ES-I3 (cell line): Measurements from ENCODE around the gene SLC6A9.

ENCODE experiments used
- H3K36me3 ChIP-seq: 2 replicates; pipeline ENCODE4 v1.6.1; 2013; ENCODE audit warnings: mild to moderate bottlenecking, low read length, control low read depth, moderate library complexity; ENCODE audit not compliant: insufficient read depth
- H3K4me1 ChIP-seq: 2 replicates; pipeline ENCODE4 v1.6.1; 2013; ENCODE audit warnings: mild to moderate bottlenecking, control low read depth, low read length; ENCODE audit not compliant: insufficient read depth
- H3K9ac ChIP-seq: 2 replicates; pipeline ENCODE4 v1.6.1; 2013; ENCODE audit warnings: low read depth, mild to moderate bottlenecking, low read length, moderate library complexity
- H3K9me3 ChIP-seq: 2 replicates; pipeline ENCODE4 v1.6.1; 2013; ENCODE audit warnings: mild to moderate bottlenecking, low read length, moderate library complexity; ENCODE audit not compliant: control insufficient read depth, insufficient read depth

SLC6A9 gene

GRCh38 chr1:44027320-44027719 lies 3.9 kb downstream of the SLC6A9 start:
- Histone ChIP-seq H3K9me3 (no peaks in the 10 kb centered on the region), H3K4me1 (peaks cover 13% of the 10 kb centered on the region), H3K36me3 (no peaks in the 10 kb centered on the region), H3K9ac (no peak overlapping the region)

GRCh38 chr1:44025816-44026215 lies 5.4 kb downstream of the SLC6A9 start:
- Histone ChIP-seq H3K4me1 (peaks cover 6% of the 10 kb centered on the region; the same call in 1 of the 2 replicates), H3K36me3 (no peaks in the 10 kb centered on the region), H3K9ac (no peak overlapping the region; the same call in 1 of the 2 replicates), H3K9me3 (no peaks in the 10 kb centered on the region)

GRCh38 chr1:44024903-44025525 lies 6.2 kb downstream of the SLC6A9 start:
- Histone ChIP-seq H3K9ac (no peak overlapping the region), H3K4me1 (peaks cover 6% of the 10 kb centered on the region; the same call in 1 of the 2 replicates), H3K9me3 (no peaks in the 10 kb centered on the region), H3K36me3 (no peaks in the 10 kb centered on the region; the same call in 1 of the 2 replicates)

GRCh38 chr1:44024031-44024902 lies 7.0 kb downstream of the SLC6A9 start:
- no peaks in the 10 kb centered on the region for H3K9me3 ChIP-seq
- no peaks in the 10 kb centered on the region; the same call in 1 of the 2 replicates for H3K36me3 ChIP-seq
- H3K4me1 ChIP-seq: peaks cover 6% of the 10 kb centered on the region; the same call in 1 of the 2 replicates
- H3K9ac ChIP-seq: no peak overlapping the region

- H3K9ac ChIP-seq: no peak overlapping the region
- peaks cover 6% of the 10 kb centered on the region; the same call in 1 of the 2 replicates for H3K4me1 ChIP-seq
- H3K9me3 ChIP-seq: no peaks in the 10 kb centered on the region
- H3K36me3 ChIP-seq: no peaks in the 10 kb centered on the region; the same call in 1 of the 2 replicates
These were observed 9.5 kb downstream of the SLC6A9 start for GRCh38 chr1:44021581-44022321.

GRCh38 chr1:44021156-44021555 lies 10.1 kb downstream of the SLC6A9 start:
- H3K36me3 ChIP-seq: no peaks in the 10 kb centered on the region; the same call in 1 of the 2 replicates
- H3K4me1 ChIP-seq: peaks cover 5% of the 10 kb centered on the region; the same call in 1 of the 2 replicates
- no peak overlapping the region for H3K9ac ChIP-seq
- H3K9me3 ChIP-seq: no peaks in the 10 kb centered on the region

GRCh38 chr1:44020464-44020863 lies 10.8 kb downstream of the SLC6A9 start:
- no peak overlapping the region for H3K9ac ChIP-seq
- no peaks in the 10 kb centered on the region for H3K9me3 ChIP-seq
- H3K4me1 ChIP-seq: no peaks in the 10 kb centered on the region
- no peaks in the 10 kb centered on the region; the same call in 1 of the 2 replicates for H3K36me3 ChIP-seq

- H3K36me3 ChIP-seq: no peaks in the 10 kb centered on the region; the same call in 1 of the 2 replicates
- no peaks in the 10 kb centered on the region for H3K4me1 ChIP-seq
- no peaks in the 10 kb centered on the region for H3K9me3 ChIP-seq
- H3K9ac ChIP-seq: no peak overlapping the region
These were observed 11.8 kb downstream of the SLC6A9 start for GRCh38 chr1:44019466-44019948.

GRCh38 chr1:44016890-44017400 lies 14.3 kb downstream of the SLC6A9 start:
- no peaks in the 10 kb centered on the region for H3K9me3 ChIP-seq
- no peaks in the 10 kb centered on the region; the same call in 1 of the 2 replicates for H3K36me3 ChIP-seq
- H3K4me1 ChIP-seq: 0 out of 2 replicates have a peak, but pooled peaks cover under 1% of the 10 kb centered on the region
- H3K9ac ChIP-seq: no peak overlapping the region

- H3K9ac ChIP-seq: no peak overlapping the region
- no peaks in the 10 kb centered on the region; the same call in 1 of the 2 replicates for H3K36me3 ChIP-seq
- no peaks in the 10 kb centered on the region for H3K9me3 ChIP-seq
- peaks cover 7% of the 10 kb centered on the region; the same call in 1 of the 2 replicates for H3K4me1 ChIP-seq
These were observed 15.0 kb downstream of the SLC6A9 start for GRCh38 chr1:44016041-44016889.

GRCh38 chr1:44015206-44015605 lies 16.1 kb downstream of the SLC6A9 start:
- no peaks in the 10 kb centered on the region for H3K36me3 ChIP-seq

GRCh38 chr1:44014365-44015104 lies 16.7 kb downstream of the SLC6A9 start:
- Histone ChIP-seq H3K36me3 (no peaks in the 10 kb centered on the region), H3K9me3 (no peaks in the 10 kb centered on the region), H3K4me1 (peaks cover 7% of the 10 kb centered on the region; the same call in 1 of the 2 replicates), H3K9ac (no peak overlapping the region)

More at GRCh38 chr1:44015206-44015605, 16.1 kb downstream of the SLC6A9 start:
- H3K4me1 ChIP-seq: peaks cover 7% of the 10 kb centered on the region; the same call in 1 of the 2 replicates
- no peak overlapping the region for H3K9ac ChIP-seq
- H3K9me3 ChIP-seq: no peaks in the 10 kb centered on the region
